Liver (tissue), 3 donors: ENCODE results near the gene SYNPO2.

ENCODE experiments used
- EGR1 ChIP-seq, 2 donors: IDR thresholded peaks; 2 replicates each; pipeline ENCODE4 v1.6.1; 2016 to 2018; ENCODE audit warnings: antibody characterized with exemption in 2 of 2, low read depth in 2 of 2
- GABPA ChIP-seq, 2 donors: IDR thresholded peaks in 1 of 2; conservative IDR thresholded peaks in 1 of 2; 2 replicates each; pipeline ENCODE4 v1.6.1; 2016; ENCODE audit warnings: antibody characterized with exemption in 2 of 2, mild to moderate bottlenecking in 1 of 2, moderate library complexity in 1 of 2
- TAF1 ChIP-seq: conservative IDR thresholded peaks from 2 replicates; pipeline ENCODE4 v1.6.1; 2016; ENCODE audit warnings: antibody characterized with exemption, mild to moderate bottlenecking
- YY1 ChIP-seq: IDR thresholded peaks from 2 replicates; pipeline ENCODE4 v1.6.1; 2016; ENCODE audit warnings: antibody characterized with exemption, mild to moderate bottlenecking
- TF ChIP-seq, protein P1 (sequence below): fragments of 150-350 bp; IDR thresholded peaks from 2 replicates; pipeline ENCODE4 v1.5.1; 2017; ENCODE audit warnings: improper control_type of control experiment, low read depth, low read length; ENCODE audit not compliant: missing input control
- TF ChIP-seq, protein P2 (sequence below): IDR thresholded peaks from 2 replicates; pipeline ENCODE4 v1.6.1; 2016; ENCODE audit warnings: antibody characterized with exemption
- TF ChIP-seq, protein P3 (sequence below): IDR thresholded peaks from 2 replicates; pipeline ENCODE4 v1.6.1; 2016; ENCODE audit warnings: antibody characterized with exemption
- donor health status: healthy.
- donor health status: healthy.

DNA sequence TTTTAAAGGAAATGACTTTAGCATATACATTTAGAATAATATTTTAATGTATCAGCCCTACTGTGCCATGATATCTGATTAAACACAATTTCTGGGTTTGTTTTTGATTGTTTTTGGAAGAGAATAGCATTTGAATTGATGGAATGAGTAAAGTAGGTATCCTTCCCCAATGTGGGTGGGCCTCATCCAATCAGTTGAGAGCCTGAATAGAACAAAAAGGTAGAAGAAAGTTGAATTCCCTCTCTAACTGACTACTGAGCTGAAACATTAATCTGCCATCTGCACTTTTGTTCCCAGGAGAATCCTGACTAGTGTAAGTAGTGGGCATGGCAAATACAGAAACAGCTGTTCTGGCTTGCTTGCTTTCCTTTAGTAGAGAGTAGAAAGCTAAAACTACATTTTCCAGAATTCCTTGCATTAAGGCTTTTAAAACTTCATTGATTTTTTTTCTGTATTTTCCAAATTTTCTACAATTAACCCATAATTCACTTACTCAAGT, 43.1 kb upstream of the SYNPO2 start:
- TF ChIP-seq, protein P1, sequence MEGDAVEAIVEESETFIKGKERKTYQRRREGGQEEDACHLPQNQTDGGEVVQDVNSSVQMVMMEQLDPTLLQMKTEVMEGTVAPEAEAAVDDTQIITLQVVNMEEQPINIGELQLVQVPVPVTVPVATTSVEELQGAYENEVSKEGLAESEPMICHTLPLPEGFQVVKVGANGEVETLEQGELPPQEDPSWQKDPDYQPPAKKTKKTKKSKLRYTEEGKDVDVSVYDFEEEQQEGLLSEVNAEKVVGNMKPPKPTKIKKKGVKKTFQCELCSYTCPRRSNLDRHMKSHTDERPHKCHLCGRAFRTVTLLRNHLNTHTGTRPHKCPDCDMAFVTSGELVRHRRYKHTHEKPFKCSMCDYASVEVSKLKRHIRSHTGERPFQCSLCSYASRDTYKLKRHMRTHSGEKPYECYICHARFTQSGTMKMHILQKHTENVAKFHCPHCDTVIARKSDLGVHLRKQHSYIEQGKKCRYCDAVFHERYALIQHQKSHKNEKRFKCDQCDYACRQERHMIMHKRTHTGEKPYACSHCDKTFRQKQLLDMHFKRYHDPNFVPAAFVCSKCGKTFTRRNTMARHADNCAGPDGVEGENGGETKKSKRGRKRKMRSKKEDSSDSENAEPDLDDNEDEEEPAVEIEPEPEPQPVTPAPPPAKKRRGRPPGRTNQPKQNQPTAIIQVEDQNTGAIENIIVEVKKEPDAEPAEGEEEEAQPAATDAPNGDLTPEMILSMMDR = no peak
- TF ChIP-seq, protein P2, sequence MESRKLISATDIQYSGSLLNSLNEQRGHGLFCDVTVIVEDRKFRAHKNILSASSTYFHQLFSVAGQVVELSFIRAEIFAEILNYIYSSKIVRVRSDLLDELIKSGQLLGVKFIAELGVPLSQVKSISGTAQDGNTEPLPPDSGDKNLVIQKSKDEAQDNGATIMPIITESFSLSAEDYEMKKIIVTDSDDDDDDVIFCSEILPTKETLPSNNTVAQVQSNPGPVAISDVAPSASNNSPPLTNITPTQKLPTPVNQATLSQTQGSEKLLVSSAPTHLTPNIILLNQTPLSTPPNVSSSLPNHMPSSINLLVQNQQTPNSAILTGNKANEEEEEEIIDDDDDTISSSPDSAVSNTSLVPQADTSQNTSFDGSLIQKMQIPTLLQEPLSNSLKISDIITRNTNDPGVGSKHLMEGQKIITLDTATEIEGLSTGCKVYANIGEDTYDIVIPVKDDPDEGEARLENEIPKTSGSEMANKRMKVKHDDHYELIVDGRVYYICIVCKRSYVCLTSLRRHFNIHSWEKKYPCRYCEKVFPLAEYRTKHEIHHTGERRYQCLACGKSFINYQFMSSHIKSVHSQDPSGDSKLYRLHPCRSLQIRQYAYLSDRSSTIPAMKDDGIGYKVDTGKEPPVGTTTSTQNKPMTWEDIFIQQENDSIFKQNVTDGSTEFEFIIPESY = no peak
- TF ChIP-seq TAF1 = no peak
- no peak for TF ChIP-seq YY1
- TF ChIP-seq EGR1 (IDR thresholded peaks at IDR 0.05; ENCODE audit: low read depth in 2 of 2) = no peak
- TF ChIP-seq, protein P3, sequence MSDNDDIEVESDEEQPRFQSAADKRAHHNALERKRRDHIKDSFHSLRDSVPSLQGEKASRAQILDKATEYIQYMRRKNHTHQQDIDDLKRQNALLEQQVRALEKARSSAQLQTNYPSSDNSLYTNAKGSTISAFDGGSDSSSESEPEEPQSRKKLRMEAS = no peak
- TF ChIP-seq GABPA (IDR thresholded peaks at IDR 0.05 in 1 of 2, conservative IDR thresholded peaks at IDR 0.05 in 1 of 2) = no peak
